Panc1 (cell line): ENCODE measurements around the gene ZNF117.
"Not testable (repeated sequence)": the region's sequence is repeated elsewhere in the genome, so short reads cannot be mapped to it uniquely, and the experiment has no call there.

ENCODE experiments used
- SIN3A ChIP-seq: IDR thresholded peaks from 2 replicates; pipeline ENCODE4 v1.6.1; 2012; ENCODE audit warnings: low read depth, mild to moderate bottlenecking, low read length, moderate library complexity, borderline replicate concordance; ENCODE audit not compliant: insufficient read depth
- TF ChIP-seq, protein P1 (sequence below): fragments of 450-650 bp; IDR thresholded peaks from 2 replicates; pipeline ENCODE4 v1.5.1; 2017; ENCODE audit warnings: mild to moderate bottlenecking

DNA sequence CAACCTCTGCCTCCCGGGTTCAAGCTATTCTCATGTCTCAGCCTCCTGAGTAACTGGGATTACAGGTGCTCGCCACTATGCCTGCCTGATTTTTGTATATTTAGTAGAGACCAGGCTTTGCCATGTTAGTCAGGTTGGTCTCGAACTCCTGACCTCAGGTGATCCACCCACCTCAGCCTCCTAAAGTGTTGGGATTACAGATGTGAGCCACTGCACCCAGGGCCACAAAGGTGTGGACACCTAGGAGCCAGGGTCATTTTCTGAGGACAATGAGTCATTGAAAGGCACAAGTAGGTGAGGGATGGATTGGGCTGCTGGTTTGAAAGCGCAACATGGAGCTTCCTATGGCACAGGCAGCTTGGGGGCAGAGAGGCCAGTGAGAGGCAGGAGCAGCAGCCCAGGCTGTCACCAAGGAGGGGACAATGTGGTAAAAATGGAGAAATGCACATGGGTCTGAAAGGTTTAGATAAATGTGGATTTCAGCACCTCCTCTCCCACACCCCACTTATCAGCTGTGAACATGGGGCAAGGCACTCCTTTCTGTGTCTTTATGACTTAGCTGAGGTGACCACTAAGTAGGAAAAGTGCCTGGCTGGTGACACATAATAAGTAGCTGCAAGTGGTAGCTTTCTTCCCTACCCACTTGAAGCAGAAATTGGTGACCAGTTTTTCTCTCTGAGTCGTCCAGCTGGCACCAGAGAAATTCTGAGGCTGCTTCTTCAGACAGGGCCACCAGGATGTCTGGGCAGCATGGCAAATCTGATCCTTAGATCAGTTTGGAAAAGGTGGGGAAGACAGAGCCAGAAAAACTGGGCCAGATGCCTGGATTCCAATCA, 46.0 kb downstream of the ZNF117 start:
- TF ChIP-seq, protein P1, sequence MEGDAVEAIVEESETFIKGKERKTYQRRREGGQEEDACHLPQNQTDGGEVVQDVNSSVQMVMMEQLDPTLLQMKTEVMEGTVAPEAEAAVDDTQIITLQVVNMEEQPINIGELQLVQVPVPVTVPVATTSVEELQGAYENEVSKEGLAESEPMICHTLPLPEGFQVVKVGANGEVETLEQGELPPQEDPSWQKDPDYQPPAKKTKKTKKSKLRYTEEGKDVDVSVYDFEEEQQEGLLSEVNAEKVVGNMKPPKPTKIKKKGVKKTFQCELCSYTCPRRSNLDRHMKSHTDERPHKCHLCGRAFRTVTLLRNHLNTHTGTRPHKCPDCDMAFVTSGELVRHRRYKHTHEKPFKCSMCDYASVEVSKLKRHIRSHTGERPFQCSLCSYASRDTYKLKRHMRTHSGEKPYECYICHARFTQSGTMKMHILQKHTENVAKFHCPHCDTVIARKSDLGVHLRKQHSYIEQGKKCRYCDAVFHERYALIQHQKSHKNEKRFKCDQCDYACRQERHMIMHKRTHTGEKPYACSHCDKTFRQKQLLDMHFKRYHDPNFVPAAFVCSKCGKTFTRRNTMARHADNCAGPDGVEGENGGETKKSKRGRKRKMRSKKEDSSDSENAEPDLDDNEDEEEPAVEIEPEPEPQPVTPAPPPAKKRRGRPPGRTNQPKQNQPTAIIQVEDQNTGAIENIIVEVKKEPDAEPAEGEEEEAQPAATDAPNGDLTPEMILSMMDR, result not testable (repeated sequence)
- not testable (repeated sequence) for TF ChIP-seq SIN3A
